TTC549 (cell line): ENCODE results near the gene ELL.

Experiments used
- FAIRE-seq: peaks from 2 replicates; lab custom pipeline; 2012; peaks lifted over from hg19 to GRCh38; lab: Jason Lieb, UNC

The ELL gene

DNA sequence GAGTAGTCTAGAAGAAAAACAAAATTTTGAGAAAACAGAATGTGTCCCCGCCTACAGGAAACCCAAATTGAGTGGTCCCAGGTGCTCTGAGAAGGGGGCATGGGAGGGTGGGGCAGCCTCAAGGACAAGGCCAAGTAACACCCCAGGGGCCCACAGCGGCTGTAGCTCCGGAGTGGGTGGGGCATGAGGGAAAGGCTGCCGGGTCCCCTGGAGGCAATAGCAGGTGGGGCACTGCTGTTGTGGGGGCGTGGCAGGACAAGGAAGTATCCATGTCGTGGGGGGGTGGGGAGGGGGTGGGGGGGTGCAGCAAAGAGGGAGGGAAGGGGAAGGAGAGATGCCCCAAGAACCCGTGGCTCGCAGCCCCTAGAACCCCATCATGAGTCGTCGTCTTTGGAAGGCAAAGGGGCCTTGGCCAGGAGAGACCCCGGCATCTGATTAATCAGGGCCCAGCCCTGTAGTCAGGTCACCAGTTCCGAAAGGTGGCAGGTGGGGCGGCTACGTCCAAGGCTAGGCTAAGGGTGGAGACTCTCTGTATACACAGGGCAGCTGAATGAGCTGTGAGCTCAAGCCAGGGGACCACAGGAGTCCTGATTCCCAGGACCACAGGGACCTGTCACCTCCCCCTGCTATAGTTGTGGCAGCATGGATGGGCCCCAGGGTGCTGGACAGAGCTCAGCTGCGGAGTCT is 76.5 kb downstream of the ELL start:
- FAIRE-seq, result no peak

- FAIRE-seq, result no peak
These were observed 77.4 kb downstream of the ELL start for GRCh38 chr19:18444513-18444912.

- no peak for FAIRE-seq
These were observed 78.0 kb downstream of the ELL start for GRCh38 chr19:18443831-18444230.

DNA sequence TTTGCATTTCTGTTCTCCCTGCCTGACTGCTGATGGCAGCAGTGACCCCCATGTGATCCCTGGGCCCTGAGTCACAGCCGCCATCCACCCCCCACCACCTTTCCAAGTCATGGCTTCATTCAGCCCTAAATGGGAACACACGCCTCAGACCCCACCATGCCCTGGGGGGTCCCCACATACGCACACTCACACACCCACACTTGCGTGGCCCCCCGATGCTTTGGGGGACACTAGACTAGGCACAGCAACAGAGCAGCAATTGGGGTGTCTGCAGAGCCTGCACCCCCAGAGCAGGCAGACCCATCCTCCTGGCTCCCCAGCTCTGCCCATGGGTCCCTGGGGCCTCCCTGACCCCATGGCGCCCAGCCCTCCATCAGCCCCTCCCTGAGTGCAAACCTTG is 78.5 kb downstream of the ELL start:
- FAIRE-seq, result no peak

GRCh38 chr19:18442941-18443340 is 78.9 kb downstream of the ELL start:
- no peak for FAIRE-seq

- FAIRE-seq, result no peak
These were observed 79.8 kb downstream of the ELL start for GRCh38 chr19:18441804-18442788.

GRCh38 chr19:18440936-18441803 is 80.7 kb downstream of the ELL start:
- FAIRE-seq, result no peak

DNA sequence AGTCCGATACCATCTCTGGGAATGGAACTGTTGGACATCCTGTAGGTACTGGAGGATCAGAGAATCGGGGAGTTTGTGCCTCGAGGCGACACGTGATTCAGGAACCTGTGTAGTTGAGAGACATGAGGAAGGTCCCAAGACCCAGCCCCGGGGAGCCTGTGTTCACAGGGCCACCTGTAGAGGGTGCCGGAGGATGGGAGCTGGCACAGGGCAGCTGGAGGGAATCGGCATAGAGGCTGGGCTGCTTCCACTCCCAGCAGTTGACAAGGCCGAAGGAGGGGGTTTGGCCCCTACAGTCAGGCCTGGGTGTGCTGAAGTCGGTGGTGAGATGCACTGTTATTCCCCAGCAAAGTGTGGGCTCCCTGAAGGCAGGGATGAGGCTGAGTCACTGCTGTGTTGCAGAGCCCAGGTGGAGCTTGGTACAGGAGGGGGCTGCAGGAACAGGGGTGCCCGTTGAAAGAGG is 81.4 kb downstream of the ELL start:
- no peak for FAIRE-seq

DNA sequence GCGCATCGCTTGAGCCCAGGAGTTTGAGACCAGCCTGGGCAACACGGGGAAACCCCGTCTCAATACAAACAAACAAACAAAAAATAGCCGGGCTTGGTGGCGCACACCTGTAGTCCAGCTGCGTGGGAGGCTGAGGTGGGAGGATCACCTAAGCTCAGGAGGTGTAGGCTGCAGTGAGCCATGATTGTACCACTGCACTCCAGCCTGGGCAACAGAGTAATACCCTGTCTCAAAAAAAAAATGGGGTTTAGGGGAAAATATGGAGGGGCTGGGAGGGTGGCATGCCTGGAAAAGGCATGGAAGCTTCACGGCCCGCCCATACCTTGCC is 82.0 kb downstream of the ELL start:
- no peak for FAIRE-seq

GRCh38 chr19:18439025-18439909 is 82.6 kb downstream of the ELL start:
- FAIRE-seq, result no peak

GRCh38 chr19:18438331-18439024 is 83.4 kb downstream of the ELL start:
- no peak for FAIRE-seq

DNA sequence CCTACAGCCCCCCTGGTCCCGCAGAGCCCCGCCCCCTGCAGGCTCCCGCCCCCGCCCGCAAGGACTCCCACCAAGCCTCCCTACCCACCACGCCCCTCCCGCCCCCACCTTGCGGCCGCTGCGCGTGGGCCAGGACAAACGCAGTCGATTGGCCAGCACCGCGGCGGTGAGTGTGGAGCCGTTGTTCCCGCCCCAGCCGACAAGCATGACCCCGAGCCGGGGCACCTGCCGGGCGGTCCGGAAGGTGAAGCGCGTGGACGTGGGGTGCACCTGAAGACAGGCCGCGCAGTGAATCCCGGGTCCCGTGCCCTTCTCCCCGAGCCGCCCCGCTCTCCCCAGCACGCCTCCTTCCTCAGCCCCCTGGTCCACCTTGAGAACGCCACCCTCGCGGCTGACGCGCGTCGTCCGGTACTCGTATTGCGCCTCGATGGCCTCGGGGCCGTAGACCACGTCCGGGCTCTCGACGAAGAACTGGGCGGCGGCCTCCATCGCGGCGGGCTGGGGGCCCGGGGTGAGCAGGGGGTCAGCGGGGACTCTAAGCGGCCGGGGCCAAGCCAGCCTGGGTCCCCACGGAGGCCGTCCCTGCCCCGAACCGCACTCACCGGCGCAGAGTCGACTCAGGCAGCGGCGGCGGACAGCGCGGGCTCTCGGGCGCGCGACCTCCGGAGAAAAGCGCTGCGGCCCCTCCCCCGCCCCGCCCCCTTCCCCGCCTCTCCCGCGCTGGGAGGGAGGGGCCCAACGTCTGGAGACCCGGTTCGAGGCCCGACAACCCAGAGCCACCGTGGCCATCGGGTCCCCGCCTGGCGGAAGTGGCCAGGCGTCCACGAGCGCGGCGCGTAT is 84.2 kb downstream of the ELL start, which contains the start of gene ISYNA1:
Gene ISYNA1, minus strand, starts transcription at position 643 of the 840 bp plus-strand sequence. Its CDS starts 154 bp downstream, at position 489.
- FAIRE-seq, result no peak

- FAIRE-seq, result peak; percentile 52
These were observed 85.0 kb downstream of the ELL start for GRCh38 chr19:18436671-18437490.

DNA sequence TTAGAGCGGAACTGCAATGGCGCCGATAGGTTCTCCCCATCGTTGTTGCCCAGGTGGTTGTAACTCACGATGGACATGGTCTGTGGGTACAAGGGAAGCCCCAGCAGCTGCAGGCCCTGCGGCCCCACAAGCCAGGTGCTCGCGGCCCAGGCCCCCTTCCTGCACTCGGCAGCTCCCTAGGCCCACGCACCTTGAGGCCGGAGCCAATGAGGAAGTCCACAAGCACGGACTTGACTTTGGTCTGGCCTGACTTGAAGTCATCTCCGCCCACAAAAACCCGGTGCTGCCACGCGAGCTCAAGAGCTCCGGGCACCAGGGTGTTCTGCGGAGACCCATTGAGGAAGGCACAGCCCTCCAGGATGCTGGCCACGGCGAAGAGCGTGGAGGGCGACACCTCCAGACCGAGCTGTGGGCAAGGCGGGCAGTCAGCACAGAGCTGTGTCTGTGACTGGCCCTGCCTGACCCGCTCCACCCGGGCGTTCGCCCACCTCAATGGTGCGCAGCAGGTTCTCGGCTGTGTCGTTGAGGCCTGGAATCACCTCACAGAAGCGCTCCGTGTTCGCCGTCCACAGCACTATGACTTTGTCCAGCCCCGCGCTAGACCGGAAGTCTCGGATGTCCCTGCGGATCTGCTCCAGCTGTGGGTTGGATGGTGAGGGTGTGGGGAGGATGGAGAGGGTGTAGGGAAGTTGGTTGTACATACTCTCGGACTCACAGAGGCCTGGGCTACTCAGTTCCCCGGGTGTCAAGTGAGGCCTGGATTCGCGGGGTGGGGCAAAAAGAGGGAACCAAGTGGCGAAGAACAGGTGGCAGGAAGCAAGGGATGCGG is 85.8 kb downstream of the ELL start:
- FAIRE-seq, result no peak

DNA sequence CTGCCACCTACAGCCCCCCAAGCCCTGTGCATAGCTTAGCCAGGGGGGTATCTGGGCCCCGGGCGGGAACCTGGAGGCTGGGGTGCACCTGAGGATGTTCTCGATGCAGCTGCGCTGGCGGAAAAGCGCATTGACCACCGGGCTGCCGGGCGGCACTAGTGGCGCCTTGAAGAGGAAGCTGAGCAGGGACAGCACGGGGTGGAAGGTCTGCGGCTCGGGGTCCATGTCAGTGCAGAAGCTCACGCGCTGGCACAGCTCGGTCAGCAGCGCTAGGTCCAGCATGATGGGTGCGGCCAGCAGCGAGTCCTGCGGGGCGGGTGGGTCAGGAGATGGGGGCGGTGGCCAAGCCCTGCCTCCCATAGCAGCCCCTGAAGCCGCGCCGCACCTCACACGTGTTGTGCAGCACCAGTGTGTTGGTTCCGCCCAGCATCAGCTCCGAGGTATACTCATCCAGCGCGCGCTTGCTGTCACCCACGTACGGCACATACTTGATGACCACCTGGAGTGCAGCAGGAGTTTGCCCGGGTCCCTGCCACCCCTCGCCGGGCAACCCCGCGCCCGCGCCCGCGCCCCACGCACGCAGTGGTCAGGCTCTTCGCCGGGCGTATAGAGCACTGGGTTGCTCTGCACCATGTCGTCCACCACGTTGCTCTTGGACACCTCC is 86.6 kb downstream of the ELL start:
- no peak for FAIRE-seq

DNA sequence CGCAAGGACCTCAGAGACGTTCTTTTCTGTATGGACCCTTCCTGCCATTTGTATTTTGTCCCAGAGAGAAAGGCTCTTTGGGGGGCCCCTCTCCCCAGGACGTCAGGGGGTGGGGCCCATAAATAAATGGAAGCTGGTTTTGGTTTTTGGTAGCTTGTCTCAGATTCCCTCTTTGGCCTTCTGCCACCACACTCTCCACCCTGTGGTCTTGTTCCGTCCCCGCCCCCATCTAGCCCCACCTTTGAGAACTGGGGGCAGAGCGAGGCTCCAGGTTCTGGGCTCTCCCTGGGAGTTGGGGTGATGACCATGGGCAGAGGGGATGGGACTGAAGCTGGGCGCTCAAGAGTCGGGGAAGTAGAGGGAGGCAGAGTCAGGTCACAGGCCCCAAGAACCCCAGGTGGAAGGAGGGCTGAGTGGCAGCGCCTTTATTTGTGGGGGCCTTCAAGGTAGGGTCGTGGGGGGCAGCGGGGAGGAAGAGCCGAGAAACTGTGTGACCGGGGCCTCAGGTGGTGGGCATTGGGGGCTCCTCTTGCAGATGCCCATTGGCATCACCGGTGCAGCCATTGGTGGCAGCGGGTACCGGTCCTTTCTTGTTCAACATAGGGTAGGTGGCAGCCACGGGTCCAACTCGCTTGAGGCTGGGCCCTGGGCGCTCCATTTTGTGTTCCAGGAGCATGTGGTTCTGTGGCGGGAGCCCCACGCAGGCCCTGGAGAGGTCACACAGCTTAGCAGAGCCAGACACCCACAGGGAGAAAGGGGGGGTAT is 87.3 kb downstream of the ELL start:
- FAIRE-seq, result no peak
